ENCODE measurements around the gene NTRK1.

- no peak for TF ChIP-seq POU2F2 (IDR thresholded peaks at IDR 0.05; ENCODE audit: low read depth, low read length)
- no peak for TF ChIP-seq POLR2A (IDR thresholded peaks at IDR 0.05; ENCODE audit: low read depth, low read length)
- TF ChIP-seq TAF1 (IDR thresholded peaks at IDR 0.05; ENCODE audit: low read depth, low read length): no peak
These were observed 60.4 kb downstream of the NTRK1 start for GRCh38 chr1:156921053-156921529.

Measured in GM12891 (cell line).